Left lobe of liver (tissue), 2 donors: ENCODE results near the gene OSBP. TPM values are rescaled to one million over a fixed set of nuclear protein-coding genes. Genes with fewer than 3 reads are reported as not detected.
A peak's percentile ranks its signal among the peaks of the same experiment; 100 is the strongest.
"Not testable (repeated sequence)": the region's sequence is repeated elsewhere in the genome, so short reads cannot be mapped to it uniquely, and the experiment has no call there.

Experiments
- ATAC-seq: fragments of 200-7000 bp; cut with Tn5 transposase; one replicate; pipeline ENCODE4 v1.9.1; 2020; ENCODE audit warnings: mild to moderate bottlenecking, moderate library complexity
- DNase-seq: peaks from one replicate; pipeline ENCODE4 v3.0.0-alpha.2; 2020; ENCODE audit warnings: low spot score
- total RNA-seq: library from RNA; stranded (reverse); gene quantifications from one replicate; pipeline ENCODE4 v1.2.1, GENCODE V29; 2021
- donor health status: DM: no; HTN: no; CAD: no; lungs with moderate emphysema.
- donor health status: DM: no; HTN: yes; CAD: no.

The OSBP gene
- total RNA-seq, 1 donor from 2014 or later: 57.7 TPM

GRCh38 chr11:59556115-59556916 is 59.3 kb downstream of the OSBP start:
- DNase-seq (peak; percentile 54), ATAC-seq (peak; percentile 27)

GRCh38 chr11:59555601-59556114 is 59.9 kb downstream of the OSBP start:
- ATAC-seq: no peak
- no peak for DNase-seq

- DNase-seq (no peak), ATAC-seq (no peak)
Observed at GRCh38 chr11:59553323-59553722, 62.3 kb downstream of the OSBP start.

GRCh38 chr11:59552844-59553243 is 62.7 kb downstream of the OSBP start:
- no peak for ATAC-seq
- no peak for DNase-seq

- DNase-seq (no peak), ATAC-seq (peak; percentile 14)
Observed at GRCh38 chr11:59551659-59552521, 63.7 kb downstream of the OSBP start.

GRCh38 chr11:59550842-59551658 is 64.5 kb downstream of the OSBP start:
- DNase-seq: peak; percentile 79
- ATAC-seq: peak; percentile 71

- DNase-seq (peak; percentile 86), ATAC-seq (peak; percentile 86)
Observed at GRCh38 chr11:59550368-59550841, 65.2 kb downstream of the OSBP start.

- DNase-seq (no peak), ATAC-seq (no peak)
Observed at GRCh38 chr11:59548309-59548656, 67.3 kb downstream of the OSBP start.

GRCh38 chr11:59547605-59548308 is 67.8 kb downstream of the OSBP start:
- not testable (repeated sequence) for ATAC-seq, DNase-seq

- peak; percentile 34 for DNase-seq
- no peak for ATAC-seq
Observed at GRCh38 chr11:59545179-59546020, 70.2 kb downstream of the OSBP start.

- DNase-seq (no peak), ATAC-seq (no peak)
Observed at GRCh38 chr11:59544869-59545178, 70.8 kb downstream of the OSBP start.

GRCh38 chr11:59543713-59544112 is 71.9 kb downstream of the OSBP start:
- ATAC-seq, DNase-seq: not testable (repeated sequence)

GRCh38 chr11:59542142-59542810 is 73.3 kb downstream of the OSBP start:
- no peak for ATAC-seq
- peak; percentile 15 for DNase-seq

GRCh38 chr11:59534676-59535075 is 80.9 kb downstream of the OSBP start:
- no peak for DNase-seq
- ATAC-seq: no peak

- no peak for DNase-seq
- peak; percentile 42 for ATAC-seq
Observed at GRCh38 chr11:59532620-59533019, 83.0 kb downstream of the OSBP start.

GRCh38 chr11:59528711-59529110 is 86.9 kb downstream of the OSBP start:
- DNase-seq (no peak), ATAC-seq (no peak)
